SK-N-SH (cell line): ENCODE data around the gene TRPM3. TPM values are rescaled to one million over a fixed set of nuclear protein-coding genes. Genes with fewer than 3 reads are reported as not detected.

Experiments used
- CTCF ChIA-PET: fragments of 300-600, 350-600 bp; formaldehyde crosslinking; extraction: SDS; loops from one replicate; lab custom pipeline; 2021; lab: Yijun Ruan, JAX
- POLR2A ChIA-PET: fragments of 350-600 bp; sonication (Branson Sonifier 250); formaldehyde crosslinking; extraction: SDS; loops from one replicate; lab custom pipeline; 2020; ENCODE audit warnings: antibody characterized with exemption, inconsistent platforms; lab: Yijun Ruan, JAX
- DNase-seq: peaks from one replicate; pipeline ENCODE4 v3.0.0; 2012
- H2AFZ ChIP-seq: fragments of 200-600 bp; sonication (generic); 2 replicates; pipeline ENCODE4 v1.8.1; 2016; ENCODE audit warnings: antibody characterized with exemption, mild to moderate bottlenecking, low read depth
- H3F3A ChIP-seq: fragments of 200-600 bp; sonication (generic); replicated peaks from 2 replicates; pipeline ENCODE3; 2016; ENCODE audit warnings: antibody characterized with exemption, mild to moderate bottlenecking; ENCODE audit not compliant: insufficient read depth
- H3K27ac ChIP-seq, 2 experiments: fragments of 200-500 bp in 1 of 2; fragments of 200-600 bp in 1 of 2; sonication (Bioruptor generic) in 1 of 2; sonication (generic), shearing (Covaris generic) in 1 of 2; 2 replicates each; pipeline versions ENCODE4 v1.5.1 to v1.6.1; 2014 to 2016; ENCODE audit warnings: low read depth in 2 of 2, inconsistent platforms in 1 of 2, low read length in 1 of 2, mild to moderate bottlenecking in 1 of 2, mixed read lengths in 1 of 2
- H3K27me3 ChIP-seq: fragments of 200-600 bp; sonication (generic), shearing (Covaris generic); 2 replicates; pipeline ENCODE4 v1.6.1; 2016; ENCODE audit warnings: mixed run types; ENCODE audit not compliant: insufficient read depth
- H3K36me3 ChIP-seq, 2 experiments: fragments of 200-500 bp in 1 of 2; fragments of 200-600 bp in 1 of 2; sonication (Bioruptor generic) in 1 of 2; sonication (generic) in 1 of 2; replicated peaks in 1 of 2; 2 replicates each; pipeline versions ENCODE3 to v1.5.1; 2014 to 2016; ENCODE audit warnings: low read length in 1 of 2, mild to moderate bottlenecking in 1 of 2; ENCODE audit not compliant: insufficient read depth in 2 of 2, control insufficient read depth in 1 of 2
- H3K4me1 ChIP-seq, 2 experiments: fragments of 200-500 bp in 1 of 2; fragments of 200-600 bp in 1 of 2; sonication (Bioruptor generic) in 1 of 2; sonication (generic), shearing (Covaris generic) in 1 of 2; 2 replicates each; pipeline versions ENCODE4 v1.5.1 to v1.6.1; 2014 to 2016; ENCODE audit warnings: low read depth in 1 of 2, low read length in 1 of 2, mixed run types in 1 of 2; ENCODE audit not compliant: insufficient read depth in 2 of 2, control insufficient read depth in 1 of 2
- H3K4me2 ChIP-seq: fragments of 200-600 bp; sonication (generic), shearing (Covaris generic); 2 replicates; pipeline ENCODE4 v1.6.1; 2017; ENCODE audit warnings: mixed run types
- H3K4me3 ChIP-seq, 2 experiments: fragments of 200-500 bp in 1 of 2; fragments of 200-600 bp in 1 of 2; sonication (Bioruptor generic) in 1 of 2; sonication (generic), shearing (Covaris generic) in 1 of 2; 2 replicates each; pipeline versions ENCODE4 v1.5.1 to v1.8.1; 2014 to 2016; ENCODE audit warnings: low read depth in 2 of 2, inconsistent platforms in 1 of 2, low read length in 1 of 2, mild to moderate bottlenecking in 1 of 2, mixed read lengths in 1 of 2, moderate library complexity in 1 of 2
- H3K79me2 ChIP-seq: fragments of 200-600 bp; sonication (generic); 2 replicates; pipeline ENCODE4 v1.8.1; 2017; ENCODE audit warnings: mild to moderate bottlenecking; ENCODE audit not compliant: insufficient read depth
- H3K9ac ChIP-seq: fragments of 200-600 bp; sonication (generic); 2 replicates; pipeline ENCODE4 v1.6.1; 2017; ENCODE audit warnings: mixed run types
- H3K9me2 ChIP-seq: fragments of 200-600 bp; sonication (generic); 2 replicates; pipeline ENCODE4 v1.6.1; 2017; ENCODE audit warnings: mixed run types
- H3K9me3 ChIP-seq: fragments of 200-600 bp; sonication (generic); 2 replicates; pipeline ENCODE4 v1.6.1; 2017; ENCODE audit warnings: mixed run types, mild to moderate bottlenecking, moderate library complexity
- H4K20me1 ChIP-seq: fragments of 200-600 bp; sonication (generic); 2 replicates; pipeline ENCODE4 v1.6.1; 2017; ENCODE audit warnings: mild to moderate bottlenecking, mixed run types; ENCODE audit not compliant: insufficient read depth
- ELF1 ChIP-seq: IDR thresholded peaks from 2 replicates; pipeline ENCODE4 v1.4.0; 2012
- EP300 ChIP-seq, 2 experiments: IDR thresholded peaks; 2 replicates each; pipeline versions ENCODE4 v1.4.0 to v1.6.1; 2012; ENCODE audit warnings: borderline replicate concordance in 1 of 2, low read depth in 1 of 2, low read length in 1 of 2
- EZH2phosphoT487 ChIP-seq: fragments of 200-600 bp; sonication (generic); IDR thresholded peaks from 2 replicates; pipeline ENCODE4 v1.6.1; 2017; ENCODE audit warnings: low read depth, mixed run types, mild to moderate bottlenecking, antibody characterized with exemption, moderate library complexity, borderline replicate concordance
- FOSL2 ChIP-seq: IDR thresholded peaks from 2 replicates; pipeline ENCODE4 v1.4.0; 2012; ENCODE audit warnings: low read depth, mild to moderate bottlenecking, moderate library complexity, borderline replicate concordance
- FOXJ3 ChIP-seq: sonication (generic); formaldehyde crosslinking; IDR thresholded peaks from 2 replicates; pipeline ENCODE4 v1.5.1; 2020; ENCODE audit warnings: mild to moderate bottlenecking, missing genetic modification reagents
- GATA2 ChIP-seq: sonication (generic); formaldehyde crosslinking; IDR thresholded peaks from 2 replicates; pipeline ENCODE4 v1.5.0; 2020; ENCODE audit warnings: mild to moderate bottlenecking, missing genetic modification reagents
- MEF2A ChIP-seq: IDR thresholded peaks from 2 replicates; pipeline ENCODE4 v1.4.0; 2012; ENCODE audit warnings: low read depth, borderline replicate concordance
- MXI1 ChIP-seq: IDR thresholded peaks from 2 replicates; pipeline ENCODE4 v1.6.1; 2012; ENCODE audit warnings: mild to moderate bottlenecking, low read depth, low read length, improper control_type of control experiment
- POLR2AphosphoS5 ChIP-seq: IDR thresholded peaks from 2 replicates; pipeline ENCODE4 v1.6.1; 2012; ENCODE audit warnings: low read depth, low read length
- RAD21 ChIP-seq: IDR thresholded peaks from 2 replicates; pipeline ENCODE4 v1.6.1; 2012; ENCODE audit warnings: mild to moderate bottlenecking, low read length
- RFX5 ChIP-seq: IDR thresholded peaks from 2 replicates; pipeline ENCODE4 v1.6.1; 2012; ENCODE audit warnings: mild to moderate bottlenecking, improper control_type of control experiment, low read length
- RXRA ChIP-seq: IDR thresholded peaks from 2 replicates; pipeline ENCODE4 v1.4.0; 2012; ENCODE audit warnings: low read depth, mild to moderate bottlenecking, borderline replicate concordance
- SIN3A ChIP-seq: IDR thresholded peaks from 2 replicates; pipeline ENCODE4 v1.6.1; 2012; ENCODE audit warnings: low read depth, mild to moderate bottlenecking, low read length, moderate library complexity, borderline replicate concordance
- TAF1 ChIP-seq: IDR thresholded peaks from 2 replicates; pipeline ENCODE4 v1.6.1; 2012; ENCODE audit warnings: low read depth, mild to moderate bottlenecking, low read length, moderate library complexity, borderline replicate concordance
- TCF12 ChIP-seq: IDR thresholded peaks from 2 replicates; pipeline ENCODE4 v1.4.0; 2012
- TEAD4 ChIP-seq: IDR thresholded peaks from 2 replicates; pipeline ENCODE4 v1.4.0; 2012; ENCODE audit warnings: mild to moderate bottlenecking, borderline replicate concordance; ENCODE audit not compliant: insufficient read depth
- USF2 ChIP-seq: fragments of 150-350 bp; IDR thresholded peaks from 2 replicates; pipeline ENCODE4 v1.6.1; 2017; ENCODE audit warnings: antibody characterized with exemption, low read length, low read depth, borderline replicate concordance
- YY1 ChIP-seq: IDR thresholded peaks from 2 replicates; pipeline ENCODE4 v1.4.0; 2012; ENCODE audit warnings: low read depth, mild to moderate bottlenecking
- WGBS: methylation state at CpG from one replicate; pipeline ENCODE4 v1.1.6; 2017; ENCODE audit warnings: low lambda C conversion rate; 5-methylcytosine and 5-hydroxymethylcytosine counted together
- polyA plus RNA-seq, 3 experiments: library from polyadenylated mRNA; depleted of rRNA; stranded (reverse); fragments of >200 nt; gene quantifications; 2 replicates each; pipeline ENCODE4 v1.2.3, GENCODE V29; 2012
- TF ChIP-seq, protein P1 (sequence below): fragments of 150-350 bp; IDR thresholded peaks from 2 replicates; pipeline ENCODE4 v1.6.1; 2016; ENCODE audit warnings: mild to moderate bottlenecking, low read depth, low read length
- TF ChIP-seq, protein P2 (sequence below): IDR thresholded peaks from 2 replicates; pipeline ENCODE4 v1.4.0; 2012; ENCODE audit warnings: low read depth

The TRPM3 gene
- polyA plus RNA-seq, 1 of the 3 experiments (the other 2 are of a cell fraction), result not detected

DNA sequence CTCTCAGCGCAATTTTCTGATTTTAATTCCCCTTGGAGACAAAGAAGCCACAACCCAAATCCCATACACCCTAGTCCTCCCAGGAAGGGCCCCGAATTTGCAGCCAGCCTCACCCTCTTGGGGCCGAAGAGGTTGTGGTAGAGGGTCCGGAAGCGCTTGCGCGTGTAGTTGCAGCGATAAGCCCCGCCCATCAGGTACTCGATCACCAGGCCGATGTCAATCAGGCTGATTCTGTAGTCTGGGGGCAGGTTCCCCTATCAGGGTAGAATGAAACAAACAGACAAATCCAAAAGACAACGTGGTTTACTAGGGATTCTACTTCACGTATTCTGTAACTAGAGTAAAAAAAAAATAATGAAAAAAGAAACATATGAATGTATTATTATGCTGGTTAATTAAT, 496.3 kb downstream of the TRPM3 start:
- no peaks in the 10 kb centered on the region for H4K20me1 ChIP-seq
- no peaks in the 10 kb centered on the region for H3K79me2 ChIP-seq
- no peak overlapping the region for H3K9ac ChIP-seq
- H3K36me3 ChIP-seq, result no peaks in the 10 kb centered on the region
- peak overlapping the region; percentile 58; the same call in 1 of the 2 replicates for H2AFZ ChIP-seq
- no peaks in the 10 kb centered on the region for H3K4me1 ChIP-seq
- no peak for DNase-seq
- no peaks in the 10 kb centered on the region for H3F3A ChIP-seq
- TF ChIP-seq RXRA (no peak), FOXJ3 (CRISPR knock-in tag) (no peak), TAF1 (no peak), TCF12 (no peak), YY1 (no peak), FOSL2 (no peak), MXI1 (no peak), SIN3A (no peak), POLR2AphosphoS5 (no peak), ELF1 (no peak), TEAD4 (no peak), MEF2A (no peak), RAD21 (no peak), GATA2 (CRISPR knock-in tag) (no peak), RFX5 (no peak), EP300 (IDR thresholded peaks at IDR 0.05; ENCODE audit: borderline replicate concordance in 1 of 2, low read depth in 1 of 2, low read length in 1 of 2) (no peak), USF2 (no peak), EZH2phosphoT487 (no peak)
- TF ChIP-seq, protein P1, sequence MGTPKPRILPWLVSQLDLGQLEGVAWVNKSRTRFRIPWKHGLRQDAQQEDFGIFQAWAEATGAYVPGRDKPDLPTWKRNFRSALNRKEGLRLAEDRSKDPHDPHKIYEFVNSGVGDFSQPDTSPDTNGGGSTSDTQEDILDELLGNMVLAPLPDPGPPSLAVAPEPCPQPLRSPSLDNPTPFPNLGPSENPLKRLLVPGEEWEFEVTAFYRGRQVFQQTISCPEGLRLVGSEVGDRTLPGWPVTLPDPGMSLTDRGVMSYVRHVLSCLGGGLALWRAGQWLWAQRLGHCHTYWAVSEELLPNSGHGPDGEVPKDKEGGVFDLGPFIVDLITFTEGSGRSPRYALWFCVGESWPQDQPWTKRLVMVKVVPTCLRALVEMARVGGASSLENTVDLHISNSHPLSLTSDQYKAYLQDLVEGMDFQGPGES, result no peak
- TF ChIP-seq, protein P2, sequence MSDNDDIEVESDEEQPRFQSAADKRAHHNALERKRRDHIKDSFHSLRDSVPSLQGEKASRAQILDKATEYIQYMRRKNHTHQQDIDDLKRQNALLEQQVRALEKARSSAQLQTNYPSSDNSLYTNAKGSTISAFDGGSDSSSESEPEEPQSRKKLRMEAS, result no peak
- no peaks in the 10 kb centered on the region for H3K9me2 ChIP-seq
- no peak overlapping the region for H3K4me3 ChIP-seq
- H3K27ac ChIP-seq, result no peak overlapping the region
- H3K9me3 ChIP-seq, result no peaks in the 10 kb centered on the region
- H3K27me3 ChIP-seq, result no peaks in the 10 kb centered on the region
- CTCF ChIA-PET, result interaction anchor here (3.1 kb wide), 1 partner anchor 15 kb away, joined by 15 read pairs; no protein-coding TSS in a partner anchor
- 42% methylated on average over 13 of the region's 13 CpGs for WGBS
- no peak overlapping the region for H3K4me2 ChIP-seq
- POLR2A ChIA-PET, result interaction anchor here (0.7 kb wide), 1 partner anchor 20 kb away, joined by 5 read pairs; no protein-coding TSS in a partner anchor
